Measurements from ENCODE around the gene CACNA1G. TPM values are rescaled to one million over a fixed set of nuclear protein-coding genes. Genes with fewer than 3 reads are reported as not detected.

CACNA1G gene
- total and polyA plus RNA-seq, 4 donors: under 0.01 to 0.14 (median 0.01) TPM; not detected in 1

GRCh38 chr17:50672831-50673551, 112.5 kb downstream of the CACNA1G start:
- H3K4me3 ChIP-seq (ENCODE audit: low read depth in 1 of 3, low read length in 3 of 3): no peak overlapping the region
- no peak for TF ChIP-seq JUND (IDR thresholded peaks at IDR 0.05)
- peaks cover 12 to 41% (median 27%) of the 10 kb centered on the region in 4 donors for H3K4me1 ChIP-seq (ENCODE audit: control insufficient read depth in 4 of 4, insufficient read depth in 4 of 4, low read length in 3 of 4)
- no peak overlapping the region for H3K9ac ChIP-seq (ENCODE audit: low read depth in 1 of 2, low read length in 2 of 2)
- peaks cover 0 to 16% (median 9%) of the 10 kb centered on the region in 4 donors for H3K36me3 ChIP-seq (ENCODE audit: control insufficient read depth in 4 of 4, insufficient read depth in 3 of 4, low read depth in 1 of 4, low read length in 3 of 4)
- no peaks in the 10 kb centered on the region for H3K27me3 ChIP-seq (ENCODE audit: control insufficient read depth in 4 of 4, insufficient read depth in 4 of 4, low read length in 3 of 4)
- H3K9me3 ChIP-seq (ENCODE audit: control insufficient read depth in 4 of 4, low read length in 3 of 4): no peaks in the 10 kb centered on the region
- DNase-seq (ENCODE audit: low spot score): no peak
- peak overlapping the region; percentile 72 to 80 for H3K27ac ChIP-seq (ENCODE audit: low read depth in 1 of 2, low read length in 2 of 2)
- WGBS: 89% methylated on average over 20 of the region's 20 CpGs

DNA sequence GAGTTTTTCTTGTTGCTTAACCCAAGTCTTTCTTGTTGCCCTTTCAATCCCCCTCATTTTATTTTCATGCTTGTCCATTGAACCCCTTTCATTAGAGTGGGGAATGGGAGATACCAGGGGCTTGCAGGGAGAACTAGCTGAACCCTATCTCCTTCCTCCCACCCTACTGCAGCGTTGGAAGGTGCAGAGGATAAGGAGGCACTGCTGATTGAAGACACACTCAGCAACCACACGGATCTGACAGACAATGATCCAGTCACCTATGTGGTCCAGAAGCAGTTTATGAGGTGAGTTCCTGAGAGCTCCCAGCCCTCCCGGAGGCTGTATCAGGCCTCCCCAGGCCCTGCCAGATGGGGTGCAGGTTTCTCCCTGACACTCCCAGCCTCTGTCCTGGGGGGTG, 114.7 kb downstream of the CACNA1G start:
- Histone ChIP-seq H3K27me3 (ENCODE audit: control insufficient read depth in 4 of 4, insufficient read depth in 4 of 4, low read length in 3 of 4) (no peaks in the 10 kb centered on the region), H3K4me1 (ENCODE audit: control insufficient read depth in 4 of 4, insufficient read depth in 4 of 4, low read length in 3 of 4) (peaks cover 15 to 55% (median 34%) of the 10 kb centered on the region in 4 donors), H3K9ac (ENCODE audit: low read depth in 1 of 2, low read length in 2 of 2) (no peak overlapping the region), H3K4me3 (ENCODE audit: low read depth in 1 of 3, low read length in 3 of 3) (no peak overlapping the region), H3K27ac (ENCODE audit: low read depth in 1 of 2, low read length in 2 of 2) (peak overlapping the region; percentile 5 to 35), H3K9me3 (ENCODE audit: control insufficient read depth in 4 of 4, low read length in 3 of 4) (no peaks in the 10 kb centered on the region), H3K36me3 (ENCODE audit: control insufficient read depth in 4 of 4, insufficient read depth in 3 of 4, low read depth in 1 of 4, low read length in 3 of 4) (peaks cover 0 to 20% (median 9%) of the 10 kb centered on the region in 4 donors)
- TF ChIP-seq, protein P1, sequence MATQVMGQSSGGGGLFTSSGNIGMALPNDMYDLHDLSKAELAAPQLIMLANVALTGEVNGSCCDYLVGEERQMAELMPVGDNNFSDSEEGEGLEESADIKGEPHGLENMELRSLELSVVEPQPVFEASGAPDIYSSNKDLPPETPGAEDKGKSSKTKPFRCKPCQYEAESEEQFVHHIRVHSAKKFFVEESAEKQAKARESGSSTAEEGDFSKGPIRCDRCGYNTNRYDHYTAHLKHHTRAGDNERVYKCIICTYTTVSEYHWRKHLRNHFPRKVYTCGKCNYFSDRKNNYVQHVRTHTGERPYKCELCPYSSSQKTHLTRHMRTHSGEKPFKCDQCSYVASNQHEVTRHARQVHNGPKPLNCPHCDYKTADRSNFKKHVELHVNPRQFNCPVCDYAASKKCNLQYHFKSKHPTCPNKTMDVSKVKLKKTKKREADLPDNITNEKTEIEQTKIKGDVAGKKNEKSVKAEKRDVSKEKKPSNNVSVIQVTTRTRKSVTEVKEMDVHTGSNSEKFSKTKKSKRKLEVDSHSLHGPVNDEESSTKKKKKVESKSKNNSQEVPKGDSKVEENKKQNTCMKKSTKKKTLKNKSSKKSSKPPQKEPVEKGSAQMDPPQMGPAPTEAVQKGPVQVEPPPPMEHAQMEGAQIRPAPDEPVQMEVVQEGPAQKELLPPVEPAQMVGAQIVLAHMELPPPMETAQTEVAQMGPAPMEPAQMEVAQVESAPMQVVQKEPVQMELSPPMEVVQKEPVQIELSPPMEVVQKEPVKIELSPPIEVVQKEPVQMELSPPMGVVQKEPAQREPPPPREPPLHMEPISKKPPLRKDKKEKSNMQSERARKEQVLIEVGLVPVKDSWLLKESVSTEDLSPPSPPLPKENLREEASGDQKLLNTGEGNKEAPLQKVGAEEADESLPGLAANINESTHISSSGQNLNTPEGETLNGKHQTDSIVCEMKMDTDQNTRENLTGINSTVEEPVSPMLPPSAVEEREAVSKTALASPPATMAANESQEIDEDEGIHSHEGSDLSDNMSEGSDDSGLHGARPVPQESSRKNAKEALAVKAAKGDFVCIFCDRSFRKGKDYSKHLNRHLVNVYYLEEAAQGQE (IDR thresholded peaks at IDR 0.05): no peak
- TF ChIP-seq FOXA2 (IDR thresholded peaks at IDR 0.05) (no peak), HNF4G (IDR thresholded peaks at IDR 0.05) (no peak), YY1 (IDR thresholded peaks at IDR 0.05) (no peak), SP1 (IDR thresholded peaks at IDR 0.05) (no peak), EGR1 (IDR thresholded peaks at IDR 0.05; ENCODE audit: low read depth in 2 of 2) (no peak), NR2F2 (IDR thresholded peaks at IDR 0.05) (no peak), HNF4A (conservative IDR thresholded peaks at IDR 0.05) (no peak), RAD21 (IDR thresholded peaks at IDR 0.05) (no peak), JUND (IDR thresholded peaks at IDR 0.05) (no peak), RXRA (IDR thresholded peaks at IDR 0.05) (no peak), ATF3 (IDR thresholded peaks at IDR 0.05) (no peak), FOXA1 (IDR thresholded peaks at IDR 0.05) (no peak), GABPA (IDR thresholded peaks at IDR 0.05 in 1 of 2, conservative IDR thresholded peaks at IDR 0.05 in 1 of 2) (no peak), TAF1 (conservative IDR thresholded peaks at IDR 0.05) (no peak)
- TF ChIP-seq, protein P2, sequence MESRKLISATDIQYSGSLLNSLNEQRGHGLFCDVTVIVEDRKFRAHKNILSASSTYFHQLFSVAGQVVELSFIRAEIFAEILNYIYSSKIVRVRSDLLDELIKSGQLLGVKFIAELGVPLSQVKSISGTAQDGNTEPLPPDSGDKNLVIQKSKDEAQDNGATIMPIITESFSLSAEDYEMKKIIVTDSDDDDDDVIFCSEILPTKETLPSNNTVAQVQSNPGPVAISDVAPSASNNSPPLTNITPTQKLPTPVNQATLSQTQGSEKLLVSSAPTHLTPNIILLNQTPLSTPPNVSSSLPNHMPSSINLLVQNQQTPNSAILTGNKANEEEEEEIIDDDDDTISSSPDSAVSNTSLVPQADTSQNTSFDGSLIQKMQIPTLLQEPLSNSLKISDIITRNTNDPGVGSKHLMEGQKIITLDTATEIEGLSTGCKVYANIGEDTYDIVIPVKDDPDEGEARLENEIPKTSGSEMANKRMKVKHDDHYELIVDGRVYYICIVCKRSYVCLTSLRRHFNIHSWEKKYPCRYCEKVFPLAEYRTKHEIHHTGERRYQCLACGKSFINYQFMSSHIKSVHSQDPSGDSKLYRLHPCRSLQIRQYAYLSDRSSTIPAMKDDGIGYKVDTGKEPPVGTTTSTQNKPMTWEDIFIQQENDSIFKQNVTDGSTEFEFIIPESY (IDR thresholded peaks at IDR 0.05): no peak
- TF ChIP-seq, protein P3, sequence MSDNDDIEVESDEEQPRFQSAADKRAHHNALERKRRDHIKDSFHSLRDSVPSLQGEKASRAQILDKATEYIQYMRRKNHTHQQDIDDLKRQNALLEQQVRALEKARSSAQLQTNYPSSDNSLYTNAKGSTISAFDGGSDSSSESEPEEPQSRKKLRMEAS (IDR thresholded peaks at IDR 0.05): no peak
- TF ChIP-seq, protein P4, sequence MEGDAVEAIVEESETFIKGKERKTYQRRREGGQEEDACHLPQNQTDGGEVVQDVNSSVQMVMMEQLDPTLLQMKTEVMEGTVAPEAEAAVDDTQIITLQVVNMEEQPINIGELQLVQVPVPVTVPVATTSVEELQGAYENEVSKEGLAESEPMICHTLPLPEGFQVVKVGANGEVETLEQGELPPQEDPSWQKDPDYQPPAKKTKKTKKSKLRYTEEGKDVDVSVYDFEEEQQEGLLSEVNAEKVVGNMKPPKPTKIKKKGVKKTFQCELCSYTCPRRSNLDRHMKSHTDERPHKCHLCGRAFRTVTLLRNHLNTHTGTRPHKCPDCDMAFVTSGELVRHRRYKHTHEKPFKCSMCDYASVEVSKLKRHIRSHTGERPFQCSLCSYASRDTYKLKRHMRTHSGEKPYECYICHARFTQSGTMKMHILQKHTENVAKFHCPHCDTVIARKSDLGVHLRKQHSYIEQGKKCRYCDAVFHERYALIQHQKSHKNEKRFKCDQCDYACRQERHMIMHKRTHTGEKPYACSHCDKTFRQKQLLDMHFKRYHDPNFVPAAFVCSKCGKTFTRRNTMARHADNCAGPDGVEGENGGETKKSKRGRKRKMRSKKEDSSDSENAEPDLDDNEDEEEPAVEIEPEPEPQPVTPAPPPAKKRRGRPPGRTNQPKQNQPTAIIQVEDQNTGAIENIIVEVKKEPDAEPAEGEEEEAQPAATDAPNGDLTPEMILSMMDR (IDR thresholded peaks at IDR 0.05; ENCODE audit: low read depth, low read length, missing input control): no peak
- no peak for DNase-seq (ENCODE audit: low spot score)
- WGBS: 89% methylated on average over 3 of the region's 3 CpGs

Data from liver (tissue), 9 donors.